GM18861 (cell line): ENCODE results near the gene GTSE1.
A peak's percentile ranks its signal among the peaks of the same experiment; 100 is the strongest.
"Not testable (repeated sequence)": the region's sequence is repeated elsewhere in the genome, so short reads cannot be mapped to it uniquely, and the experiment has no call there.

Experiments used
- ATAC-seq: cut with Tn5 transposase; IDR thresholded peaks from one replicate; pipeline ENCODE4 v1.9.1; 2021; ENCODE audit not compliant: unreplicated experiment

The GTSE1 gene, protein sequence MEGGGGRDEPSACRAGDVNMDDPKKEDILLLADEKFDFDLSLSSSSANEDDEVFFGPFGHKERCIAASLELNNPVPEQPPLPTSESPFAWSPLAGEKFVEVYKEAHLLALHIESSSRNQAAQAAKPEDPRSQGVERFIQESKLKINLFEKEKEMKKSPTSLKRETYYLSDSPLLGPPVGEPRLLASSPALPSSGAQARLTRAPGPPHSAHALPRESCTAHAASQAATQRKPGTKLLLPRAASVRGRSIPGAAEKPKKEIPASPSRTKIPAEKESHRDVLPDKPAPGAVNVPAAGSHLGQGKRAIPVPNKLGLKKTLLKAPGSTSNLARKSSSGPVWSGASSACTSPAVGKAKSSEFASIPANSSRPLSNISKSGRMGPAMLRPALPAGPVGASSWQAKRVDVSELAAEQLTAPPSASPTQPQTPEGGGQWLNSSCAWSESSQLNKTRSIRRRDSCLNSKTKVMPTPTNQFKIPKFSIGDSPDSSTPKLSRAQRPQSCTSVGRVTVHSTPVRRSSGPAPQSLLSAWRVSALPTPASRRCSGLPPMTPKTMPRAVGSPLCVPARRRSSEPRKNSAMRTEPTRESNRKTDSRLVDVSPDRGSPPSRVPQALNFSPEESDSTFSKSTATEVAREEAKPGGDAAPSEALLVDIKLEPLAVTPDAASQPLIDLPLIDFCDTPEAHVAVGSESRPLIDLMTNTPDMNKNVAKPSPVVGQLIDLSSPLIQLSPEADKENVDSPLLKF

DNA sequence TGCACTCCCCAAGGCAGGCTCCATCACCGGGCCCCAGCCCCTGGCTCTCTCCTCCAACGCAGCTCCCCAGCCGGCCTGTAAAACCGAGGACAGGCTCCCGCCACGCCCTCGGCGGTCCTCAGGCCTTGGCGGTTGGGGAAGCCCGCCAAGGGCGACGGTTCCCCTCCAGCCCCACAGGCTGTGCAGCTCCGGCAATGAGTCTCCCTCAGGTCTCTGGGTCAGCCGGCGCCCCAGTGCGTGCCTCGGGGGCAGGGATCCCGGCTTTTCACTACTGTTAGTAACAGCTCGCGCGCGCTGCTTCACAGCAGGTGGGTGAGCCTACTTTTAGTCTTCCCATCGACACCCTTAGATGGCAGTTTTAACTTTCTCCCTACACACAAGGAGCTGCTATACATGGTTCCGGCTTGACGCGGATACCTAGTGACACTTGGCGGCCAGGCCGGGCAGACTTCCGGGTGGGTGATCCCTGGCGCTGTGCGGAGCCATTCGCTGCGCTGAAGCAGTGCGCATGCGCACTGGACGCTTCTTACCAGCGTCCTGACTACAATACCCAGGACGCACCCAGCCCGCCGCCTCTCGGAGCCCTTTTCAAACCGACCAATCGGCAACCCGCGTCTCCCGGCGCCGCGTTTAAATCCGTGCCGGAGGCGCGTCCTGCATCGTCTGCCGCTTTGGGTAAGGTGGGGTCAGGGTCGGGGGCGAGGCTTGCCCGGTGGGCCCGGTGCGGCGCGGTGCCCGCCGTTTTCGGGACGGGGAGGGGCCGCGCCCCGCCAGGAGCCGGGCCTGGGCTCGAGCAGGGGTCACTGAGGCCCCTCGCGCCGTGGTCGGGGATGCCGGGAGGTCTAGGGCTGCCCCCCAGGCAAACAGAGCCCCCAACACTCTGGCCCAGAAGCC, at the start of gene GTSE1:
Gene GTSE1, plus strand, starts transcription at position 614 of the 894 bp plus-strand sequence. CDS start 531 bp downstream, outside the sequence.
- ATAC-seq = peak; percentile 86

DNA sequence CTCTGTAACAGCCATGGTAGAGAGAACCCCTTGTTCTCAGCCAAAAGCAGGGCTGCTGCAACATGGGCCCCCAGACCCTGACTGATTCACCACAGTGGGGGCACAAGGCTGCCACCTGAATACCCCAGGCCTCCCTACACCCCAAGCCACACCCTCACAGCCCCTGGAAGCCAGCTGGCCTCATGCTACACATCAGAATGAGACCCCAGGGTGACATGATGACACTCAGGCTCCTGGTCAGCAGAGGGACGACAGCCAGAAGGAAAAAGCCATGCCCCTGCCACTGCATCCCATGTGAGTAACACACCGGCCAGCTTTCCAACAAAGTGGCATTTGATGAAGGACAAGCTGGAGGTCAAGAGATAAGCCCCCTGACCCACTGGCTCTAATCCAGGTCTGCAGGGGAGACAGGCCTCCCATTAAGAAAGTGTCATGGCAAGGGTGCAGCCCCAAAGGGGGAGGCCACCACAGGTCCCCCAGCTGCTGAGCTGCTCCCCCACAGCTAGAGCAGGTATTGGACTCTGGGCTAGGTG, 49.2 kb upstream of the GTSE1 start:
- no peak for ATAC-seq

DNA sequence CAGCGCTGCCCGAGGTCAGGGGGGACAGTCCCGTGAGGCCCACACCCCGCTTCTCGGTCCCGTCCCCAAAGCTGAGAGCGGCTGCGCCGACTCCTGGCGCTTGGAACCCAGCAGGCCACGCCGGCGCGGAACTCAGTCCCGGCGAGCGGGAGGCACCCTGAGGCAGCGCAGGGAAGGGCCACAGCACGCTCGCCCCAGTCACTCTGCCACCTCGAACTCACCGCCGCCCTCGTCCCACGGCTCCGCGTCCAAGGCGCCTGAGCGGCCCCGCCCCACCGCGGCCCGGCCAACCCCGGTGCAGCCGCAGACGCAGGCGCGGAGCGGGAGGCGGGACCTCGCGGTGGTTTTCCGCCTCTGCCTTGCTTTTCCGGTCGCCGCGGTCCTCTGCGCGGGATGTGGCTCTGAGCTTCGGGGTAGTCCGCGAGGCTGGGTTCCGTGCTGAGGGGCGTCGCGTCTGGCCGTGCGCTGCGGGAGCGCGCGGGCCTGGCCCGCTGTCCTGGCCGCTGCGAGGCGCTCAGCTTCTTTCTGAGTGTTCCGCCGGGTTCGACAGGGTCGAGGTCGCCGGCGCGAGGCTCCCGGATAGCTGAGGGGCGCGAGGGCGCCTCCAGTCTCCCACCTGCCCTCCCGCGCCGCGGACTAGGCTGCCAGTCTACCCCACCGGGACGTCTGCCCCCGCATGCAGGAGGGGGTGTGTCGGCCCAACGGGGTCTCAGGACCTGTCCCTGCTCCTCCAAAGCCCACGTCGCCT, 46.5 kb upstream of the GTSE1 start, which contains the start of gene CDPF1:
Gene CDPF1, minus strand, starts transcription at position 259 of the 748 bp plus-strand sequence. CDS start 2,009 bp downstream, outside the sequence.
- peak; percentile 66 for ATAC-seq

- ATAC-seq = peak; percentile 10
Observed at GRCh38 chr22:46250783-46251125, 45.9 kb upstream of the GTSE1 start.

DNA sequence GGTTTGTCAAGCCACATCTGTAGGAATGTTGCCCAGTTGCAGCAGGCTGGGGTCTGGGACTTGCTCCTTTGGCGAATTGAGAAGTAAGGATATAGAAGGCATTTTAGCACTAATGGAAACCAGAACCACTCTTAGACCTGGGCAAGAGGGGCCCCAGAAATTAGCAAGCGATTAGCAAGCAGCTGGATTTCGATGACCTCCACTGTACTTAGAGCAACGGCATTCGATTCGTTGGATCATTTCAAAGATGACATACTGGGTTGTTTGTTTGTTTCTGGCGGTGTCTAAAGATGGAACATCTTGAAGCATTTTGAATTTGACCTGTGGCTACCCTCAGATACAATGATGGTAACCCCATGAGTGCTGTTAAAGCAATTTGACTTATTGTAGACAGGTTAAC, 45.4 kb upstream of the GTSE1 start:
- ATAC-seq = no peak

GRCh38 chr22:46251816-46252380, 44.8 kb upstream of the GTSE1 start:
- ATAC-seq = no peak

- ATAC-seq = no peak
Observed at GRCh38 chr22:46256358-46256958, 40.2 kb upstream of the GTSE1 start.

DNA sequence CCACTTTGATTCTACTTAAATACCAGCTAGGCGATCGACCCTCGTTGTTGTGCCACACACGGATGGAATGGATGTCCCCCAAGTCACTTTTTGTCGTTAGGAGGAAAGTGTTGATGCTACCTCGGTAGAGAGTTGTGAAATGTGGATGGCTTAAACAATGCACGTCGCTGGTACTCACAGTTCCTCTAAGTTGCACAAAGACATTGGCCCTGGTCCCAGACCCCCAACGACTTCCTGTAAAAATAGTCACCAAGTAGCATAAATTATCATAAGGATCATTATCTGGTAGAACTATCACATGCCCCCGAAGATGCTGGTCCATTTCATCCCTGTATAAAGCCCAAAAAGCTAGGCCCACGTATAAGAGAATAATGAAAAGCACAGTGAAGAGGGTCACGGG, 37.3 kb upstream of the GTSE1 start:
- ATAC-seq = no peak

DNA sequence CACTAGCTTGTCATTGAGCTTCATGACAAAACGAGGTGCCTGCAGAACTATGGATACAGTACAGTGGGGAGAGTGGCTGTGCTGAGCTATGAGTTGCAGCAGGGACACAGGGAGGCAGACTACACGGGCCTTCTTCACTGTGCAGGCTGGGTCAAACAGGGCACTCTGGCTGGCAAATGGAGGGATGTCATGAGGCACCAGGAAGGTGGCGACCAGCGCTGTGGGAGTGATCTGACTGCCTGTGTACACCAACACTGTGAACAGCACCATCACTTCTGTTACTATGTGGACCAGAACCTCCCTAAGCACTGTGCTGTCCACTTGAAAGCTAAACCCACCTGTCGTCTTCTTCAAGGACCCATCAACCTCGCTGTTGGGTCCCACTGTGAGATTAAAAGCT, 36.6 kb upstream of the GTSE1 start:
- no peak for ATAC-seq

DNA sequence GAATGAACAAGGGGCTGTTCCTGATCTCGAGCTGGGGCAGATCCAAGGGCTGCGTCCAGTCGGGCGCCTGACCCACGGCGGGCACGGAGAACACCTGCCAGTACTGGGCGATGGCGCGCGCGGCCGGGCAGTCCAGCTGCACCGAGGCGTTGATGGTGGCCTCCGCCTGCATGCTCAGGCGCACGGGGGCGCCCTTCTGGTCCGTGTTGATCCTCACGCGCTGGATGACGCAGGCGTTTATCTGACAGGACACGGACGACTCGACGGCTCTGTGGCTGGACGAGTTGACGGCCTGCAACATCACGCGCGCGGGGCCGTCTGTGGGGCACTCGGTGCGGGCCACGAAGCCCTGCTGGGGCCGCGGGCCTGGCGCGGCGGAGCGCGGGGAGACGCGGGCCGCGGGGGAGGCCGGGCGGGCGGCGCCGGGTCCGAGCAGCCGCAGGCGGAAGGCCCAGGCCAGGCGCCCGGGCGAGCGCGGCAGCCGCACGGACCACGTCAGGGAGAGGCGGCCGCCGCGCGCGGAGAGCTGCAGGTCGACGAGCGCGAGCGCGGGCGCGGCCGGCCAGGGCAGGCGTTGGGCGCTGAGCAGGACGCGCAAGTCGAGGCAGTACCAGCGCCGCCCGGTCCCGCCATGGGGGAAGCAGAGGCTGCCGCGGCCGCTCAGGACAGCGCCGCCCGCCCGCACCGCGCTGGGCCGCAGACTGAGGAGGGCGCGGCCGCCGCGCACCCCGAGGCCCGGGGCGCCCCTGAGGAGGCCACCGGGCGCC, 34.0 kb upstream of the GTSE1 start:
- no peak for ATAC-seq

GRCh38 chr22:46263216-46263590, 33.5 kb upstream of the GTSE1 start, which contains the start of gene PKDREJ:
TSS of gene PKDREJ (minus strand) at chr22:46263343. CDS start at chr22:46263322, 21 bp downstream.
- ATAC-seq = no peak

GRCh38 chr22:46264520-46264919, 32.1 kb upstream of the GTSE1 start:
- ATAC-seq = not testable (repeated sequence)

GRCh38 chr22:46265627-46266026, 31.0 kb upstream of the GTSE1 start:
- not testable (repeated sequence) for ATAC-seq

DNA sequence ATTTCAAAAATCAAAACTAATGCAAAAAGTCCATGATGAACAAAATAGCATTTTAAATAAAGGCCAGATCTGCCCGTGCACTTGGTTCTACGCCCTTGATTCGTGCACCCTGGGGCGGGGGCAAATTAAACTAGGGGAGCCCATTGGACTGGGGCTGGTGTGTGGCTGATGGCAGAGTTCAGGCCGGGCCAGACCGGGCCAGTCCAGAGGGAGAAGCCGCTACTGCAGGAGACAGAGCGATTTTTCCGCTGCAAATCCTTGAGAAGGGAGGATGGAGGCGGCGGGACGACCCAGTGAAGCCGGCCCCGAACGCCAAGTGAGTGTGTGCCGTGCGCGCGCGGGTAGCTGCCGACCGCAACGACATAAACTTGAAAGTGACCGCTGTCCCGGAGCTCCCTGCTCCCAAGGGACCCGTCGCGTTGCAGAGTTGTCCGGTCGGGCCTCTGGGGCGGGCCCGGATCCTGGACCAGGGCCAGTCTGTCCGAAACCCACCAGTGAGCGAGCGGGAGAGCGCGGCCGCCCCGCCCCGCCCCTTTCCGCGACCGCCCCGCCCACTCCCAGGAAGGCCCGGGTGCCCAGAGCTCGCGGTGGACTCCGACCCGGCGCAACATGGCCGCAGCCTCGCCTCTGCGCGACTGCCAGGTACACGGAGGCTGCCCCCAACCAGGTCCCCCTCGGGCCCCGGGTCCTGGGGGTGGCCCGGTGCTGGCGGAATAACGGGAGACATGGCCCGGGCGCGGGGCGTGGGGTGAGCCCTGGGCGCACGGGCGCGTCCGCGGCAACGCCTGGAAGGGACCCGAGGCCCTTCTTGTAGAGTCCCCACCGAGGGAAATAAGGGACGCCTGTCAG, 29.0 kb upstream of the GTSE1 start, which contains the start of gene TTC38:
Gene TTC38, plus strand, starts transcription at position 578 of the 849 bp plus-strand sequence. Its CDS starts 32 bp downstream, at position 610.
- peak; percentile 54 for ATAC-seq

- no peak for ATAC-seq
Observed at GRCh38 chr22:46269564-46269963, 27.1 kb upstream of the GTSE1 start.

DNA sequence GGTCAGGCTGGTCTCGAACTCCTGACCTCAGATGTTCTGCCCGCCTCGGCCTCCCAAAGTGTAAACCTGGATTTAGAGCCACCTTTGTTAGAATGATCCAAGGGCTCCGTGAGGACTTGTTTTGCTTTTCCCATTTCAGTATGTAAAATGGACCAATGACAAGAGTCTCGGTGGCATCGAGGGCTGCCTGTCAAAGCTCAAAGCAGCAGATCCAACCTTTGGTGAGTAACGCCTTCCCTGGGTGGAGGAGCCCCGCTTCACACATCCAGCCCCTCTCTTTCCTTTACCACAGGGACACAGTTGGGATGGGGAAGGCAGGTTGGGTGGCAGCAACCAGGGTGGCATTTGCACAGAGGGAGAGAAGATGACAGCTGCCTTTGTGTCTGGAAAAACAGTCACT, 24.5 kb upstream of the GTSE1 start:
- no peak for ATAC-seq

DNA sequence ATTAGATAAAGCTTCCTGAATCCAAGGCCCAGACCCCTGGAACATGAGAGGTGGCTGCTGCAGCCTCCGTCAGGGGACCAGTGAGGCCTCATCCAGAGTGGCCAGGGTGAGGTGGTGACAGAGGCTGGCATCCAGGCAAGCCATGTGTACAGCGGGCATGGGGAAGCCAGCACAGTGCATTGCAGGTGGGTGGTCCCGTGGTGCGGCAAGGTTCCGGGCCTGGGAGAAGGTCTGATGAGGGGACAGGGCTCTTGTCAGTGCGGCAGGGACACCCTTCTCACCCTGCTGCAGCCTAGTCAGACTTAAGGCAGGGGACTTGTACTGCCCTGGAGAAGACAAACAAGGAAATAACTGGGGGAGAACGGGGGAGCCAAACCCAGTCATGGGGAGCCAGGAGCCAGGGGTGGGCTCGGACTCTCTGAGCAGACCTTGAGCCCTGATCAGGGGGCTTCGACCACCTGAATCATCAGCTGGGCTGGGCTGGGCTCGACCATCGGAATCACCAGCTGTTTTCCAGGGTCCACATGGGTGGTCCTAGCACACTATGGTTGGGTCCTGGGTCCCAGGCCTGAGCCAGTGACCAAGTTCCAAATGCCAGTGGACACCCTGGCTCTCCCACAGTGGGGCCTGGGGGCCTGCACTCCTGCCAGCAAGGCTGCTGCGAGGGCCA, 23.8 kb upstream of the GTSE1 start:
- ATAC-seq = no peak
